Forelimb muscle (tissue), 1 donor: Measurements from ENCODE around the gene TMEM238. TPM values are rescaled to one million over a fixed set of nuclear protein-coding genes. Genes with fewer than 3 reads are reported as not detected.

Source experiments
- DNase-seq: peaks from one replicate; pipeline ENCODE4 v3.0.0-alpha.2; 2013; ENCODE audit warnings: low read depth
- polyA plus RNA-seq: library from polyadenylated mRNA; unstranded; fragments of 120-200 nt; gene quantifications from one replicate; pipeline ENCODE4 v1.2.1, GENCODE V29; 2013; ENCODE audit not compliant: insufficient read length

Gene TMEM238
- polyA plus RNA-seq, 1 donor: 0.23 TPM

- DNase-seq: no peak
Observed at GRCh38 chr19:55377356-55378131, 6.5 kb downstream of the TMEM238 start.

- no peak for DNase-seq
Observed at GRCh38 chr19:55376241-55376933, 7.7 kb downstream of the TMEM238 start, which contains the start of gene TMEM190. TMEM190 (plus strand) TSS chr19:55376826; CDS start chr19:55376854, 28 bp downstream.

- DNase-seq: no peak
Observed at GRCh38 chr19:55373993-55374757, 9.9 kb downstream of the TMEM238 start.

- DNase-seq: no peak
Observed at GRCh38 chr19:55373306-55373992, 10.6 kb downstream of the TMEM238 start.

- DNase-seq: no peak
Observed at GRCh38 chr19:55372316-55373081, 11.6 kb downstream of the TMEM238 start.

GRCh38 chr19:55370305-55370988 lies 13.6 kb downstream of the TMEM238 start, which contains the start of gene IL11:
IL11 (minus strand) TSS chr19:55370463; CDS start chr19:55370310, 153 bp downstream.
- no peak for DNase-seq

- DNase-seq: no peak
Observed at GRCh38 chr19:55369653-55370304, 14.3 kb downstream of the TMEM238 start.

- DNase-seq: no peak
Observed at GRCh38 chr19:55368701-55369563, 15.2 kb downstream of the TMEM238 start.

GRCh38 chr19:55368106-55368505 lies 16.0 kb downstream of the TMEM238 start:
- no peak for DNase-seq

- DNase-seq: no peak
Observed at GRCh38 chr19:55366790-55367189, 17.3 kb downstream of the TMEM238 start.

- no peak for DNase-seq
Observed at GRCh38 chr19:55365964-55366363, 18.1 kb downstream of the TMEM238 start.

GRCh38 chr19:55365245-55365644 lies 18.8 kb downstream of the TMEM238 start:
- no peak for DNase-seq

GRCh38 chr19:55362990-55363716 lies 20.9 kb downstream of the TMEM238 start, which contains the start of gene GARIN5B:
GARIN5B (minus strand) TSS chr19:55363260; CDS start chr19:55363066, 194 bp downstream.
- DNase-seq: no peak

- DNase-seq: no peak
Observed at GRCh38 chr19:55362174-55362989, 21.7 kb downstream of the TMEM238 start.

GRCh38 chr19:55360902-55361301 lies 23.2 kb downstream of the TMEM238 start:
- no peak for DNase-seq

- DNase-seq: no peak
Observed at GRCh38 chr19:55358943-55359908, 24.9 kb downstream of the TMEM238 start.
